Peyer's patch (tissue), 4 donors: ENCODE measurements around the gene AQP12B.

Experiments used
- CTCF ChIP-seq, 6 experiments: fragments of 450-650 bp in 4 of 6; fragments of 200-600 bp in 2 of 6; sonication (generic) in 1 of 6; IDR thresholded peaks; one replicate each; pipeline ENCODE4 v1.5.1; 2017 to 2019; ENCODE audit warnings: antibody characterized with exemption in 6 of 6, mild to moderate bottlenecking in 3 of 6, moderate library complexity in 1 of 6
- POLR2A ChIP-seq, 2 donors: fragments of 450-650 bp; IDR thresholded peaks; one replicate each; pipeline ENCODE4 v1.5.1; 2017; ENCODE audit warnings: antibody characterized with exemption in 2 of 2, mild to moderate bottlenecking in 2 of 2, moderate library complexity in 2 of 2

GRCh38 chr2:240732184-240732583, 49.5 kb upstream of the AQP12B start:
- TF ChIP-seq CTCF (IDR thresholded peaks at IDR 0.05): no peak
- TF ChIP-seq POLR2A (IDR thresholded peaks at IDR 0.05): no peak
